ENCODE results near the gene KLK15.

Gene KLK15

DNA sequence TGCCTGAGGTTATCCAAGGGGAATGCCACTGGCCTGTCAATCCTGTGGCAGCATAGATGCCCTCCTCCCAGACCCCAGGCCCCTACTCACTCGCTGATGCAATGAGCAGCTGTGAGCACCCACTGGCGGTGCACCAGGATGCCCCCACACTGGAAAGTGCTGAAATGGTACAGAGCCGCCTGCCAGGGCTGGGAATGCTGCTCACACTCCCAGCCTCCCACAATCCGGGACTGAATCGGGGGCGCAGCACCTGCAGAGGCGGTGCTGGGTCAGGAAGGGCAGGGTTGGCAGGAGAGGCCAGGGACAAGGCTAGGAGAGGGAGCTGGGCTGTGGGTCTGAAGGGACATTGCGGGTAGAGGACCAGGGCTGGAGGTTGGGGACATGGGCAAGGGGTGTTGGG is 11.8 kb downstream of the KLK15 start:
- TF ChIP-seq CTCF (conservative IDR thresholded peaks at IDR 0.05; ENCODE audit: low read depth, low read length), result no peak
- DNase-seq (ENCODE audit: low read depth), result no peak
- no peak overlapping the region for H3K4me3 ChIP-seq (ENCODE audit: low read length)

- no peak for TF ChIP-seq CTCF (conservative IDR thresholded peaks at IDR 0.05; ENCODE audit: low read depth, low read length)
- H3K4me3 ChIP-seq (ENCODE audit: low read length), result no peak overlapping the region
- no peak for DNase-seq (ENCODE audit: low read depth)
Observed at GRCh38 chr19:50821248-50821612, 12.1 kb downstream of the KLK15 start.

DNA sequence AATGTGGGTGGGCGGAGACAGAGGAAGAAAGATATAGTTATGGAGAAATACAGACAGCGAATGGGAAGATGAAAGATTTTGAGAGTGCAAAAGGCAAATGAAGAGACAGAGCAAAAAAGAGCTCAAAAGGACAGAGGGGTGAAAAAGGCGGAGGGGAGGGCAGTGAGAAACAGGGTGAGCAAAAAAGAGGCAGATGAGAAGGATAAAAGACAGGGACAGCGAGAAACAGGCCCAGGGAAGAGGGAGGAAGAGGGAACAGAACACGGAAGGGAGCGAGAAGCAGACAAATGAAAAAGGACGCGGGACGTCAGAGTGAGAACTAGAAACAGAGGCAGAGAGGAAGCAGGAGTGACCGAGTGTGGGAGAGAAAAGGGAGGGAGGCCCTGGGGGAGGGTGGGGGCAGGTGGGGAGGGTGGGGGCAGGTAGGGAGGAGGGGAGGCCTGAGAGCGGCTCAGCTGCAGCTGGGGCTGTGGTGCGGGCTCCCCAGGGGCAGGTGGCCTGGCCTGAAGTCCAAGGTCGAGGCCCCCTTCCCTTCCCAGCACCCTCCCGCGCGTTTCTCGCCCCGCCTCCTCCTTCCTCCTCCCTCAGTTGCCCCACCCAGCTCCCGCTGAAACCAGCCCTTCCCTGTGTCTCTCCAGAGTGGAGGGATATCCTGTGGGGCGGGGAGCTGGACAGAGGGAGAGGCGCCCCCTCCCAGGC is 12.7 kb downstream of the KLK15 start:
- H3K4me3 ChIP-seq (ENCODE audit: low read length), result no peak overlapping the region
- no peak for DNase-seq (ENCODE audit: low read depth)
- TF ChIP-seq CTCF (conservative IDR thresholded peaks at IDR 0.05; ENCODE audit: low read depth, low read length), result no peak

- DNase-seq (ENCODE audit: low read depth), result no peak
- H3K4me3 ChIP-seq (ENCODE audit: low read length), result no peak overlapping the region
- TF ChIP-seq CTCF (conservative IDR thresholded peaks at IDR 0.05; ENCODE audit: low read depth, low read length), result no peak
Observed at GRCh38 chr19:50820086-50820485, 13.3 kb downstream of the KLK15 start.

GRCh38 chr19:50819636-50820035 is 13.7 kb downstream of the KLK15 start:
- H3K4me3 ChIP-seq (ENCODE audit: low read length), result no peak overlapping the region

GRCh38 chr19:50818859-50819472 is 14.4 kb downstream of the KLK15 start:
- DNase-seq (ENCODE audit: low read depth), result no peak
- TF ChIP-seq CTCF (conservative IDR thresholded peaks at IDR 0.05; ENCODE audit: low read depth, low read length), result no peak
- H3K4me3 ChIP-seq (ENCODE audit: low read length), result no peak overlapping the region

More at GRCh38 chr19:50819636-50820035, 13.7 kb downstream of the KLK15 start:
- no peak for TF ChIP-seq CTCF (conservative IDR thresholded peaks at IDR 0.05; ENCODE audit: low read depth, low read length)
- no peak for DNase-seq (ENCODE audit: low read depth)
